Activated naive CD8-positive, alpha-beta T cell (primary cell): Measurements from ENCODE around the gene LTB4R.
A peak's percentile ranks its signal among the peaks of the same experiment; 100 is the strongest.

Experiments
- H3K27ac Mint-ChIP-seq: one replicate; pipeline ENCODE4 v1.8.0; 2021; ENCODE audit warnings: mixed read lengths
- H3K27me3 Mint-ChIP-seq: one replicate; pipeline ENCODE4 v1.8.0; 2021; ENCODE audit warnings: mixed read lengths
- H3K36me3 Mint-ChIP-seq: one replicate; pipeline ENCODE4 v1.8.0; 2021; ENCODE audit warnings: mixed read lengths
- H3K4me1 Mint-ChIP-seq: one replicate; pipeline ENCODE4 v1.8.0; 2021; ENCODE audit warnings: low read depth, mixed read lengths
- H3K4me3 Mint-ChIP-seq: one replicate; pipeline ENCODE4 v1.8.0; 2021; ENCODE audit warnings: mild to moderate bottlenecking, mixed read lengths
- H3K9me3 Mint-ChIP-seq: one replicate; pipeline ENCODE4 v1.8.0; 2021; ENCODE audit warnings: low read depth, mixed read lengths

The LTB4R gene

DNA sequence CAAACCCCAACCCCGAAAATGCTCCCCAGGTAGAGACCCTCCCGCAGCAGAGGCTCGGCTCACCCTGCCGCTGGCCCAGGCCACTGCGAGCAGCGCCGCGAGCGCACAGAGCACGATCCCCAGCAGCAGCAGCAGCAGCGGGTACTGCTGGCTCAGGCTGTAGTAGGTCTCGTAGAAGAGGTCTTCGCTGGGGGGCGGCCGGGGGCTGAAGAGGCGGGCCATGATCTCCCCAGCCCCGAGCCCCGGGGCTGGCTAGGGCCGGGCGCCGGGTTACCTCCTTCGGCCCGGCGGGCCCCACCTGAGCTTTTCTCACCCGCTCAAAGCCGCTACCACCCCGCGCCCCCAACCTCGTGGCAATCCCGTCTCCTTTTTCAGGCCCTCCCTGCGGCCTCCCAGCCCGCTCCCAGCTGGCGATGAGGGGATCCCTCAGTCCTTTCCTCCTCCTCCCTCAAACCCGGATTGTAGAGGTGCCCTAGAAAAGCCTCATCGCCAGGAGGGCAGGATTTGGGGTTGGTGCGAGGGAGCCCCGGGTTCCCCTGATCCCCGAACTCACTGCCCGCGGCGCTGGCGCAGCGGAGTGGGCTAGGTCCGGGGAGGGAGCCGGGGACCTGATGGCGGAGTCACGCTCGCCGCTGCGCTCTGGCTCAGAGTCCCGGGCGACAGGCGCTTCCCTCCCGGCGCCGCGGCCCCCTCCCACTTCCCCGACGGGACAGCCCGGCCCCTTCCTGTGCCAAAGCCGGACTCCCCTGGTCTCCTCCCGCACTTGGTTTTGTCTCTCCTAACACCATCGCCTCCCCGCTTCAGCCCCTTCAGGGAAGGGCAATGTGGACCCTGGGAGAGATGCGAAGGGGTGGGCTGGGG is 23.4 kb downstream of the LTB4R start, which contains the start of gene ADCY4:
ADCY4 (minus strand) TSS at position 641 of the 861 bp plus-strand sequence; CDS start at position 222, 419 bp downstream.
- Mint-ChIP-seq H3K4me1 (peaks cover 49% of the 10 kb centered on the region), H3K27me3 (peaks cover 8% of the 10 kb centered on the region), H3K9me3 (no peaks in the 10 kb centered on the region), H3K4me3 (peak within 1 kb of the TSS; percentile 92), H3K27ac (no peak within 1 kb of the TSS), H3K36me3 (peaks cover 2% of the 10 kb centered on the region)

GRCh38 chr14:24335461-24336171 is 24.3 kb downstream of the LTB4R start:
- no peaks in the 10 kb centered on the region for H3K9me3 Mint-ChIP-seq
- H3K4me3 Mint-ChIP-seq, result peak overlapping the region; percentile 61
- H3K27ac Mint-ChIP-seq, result no peak overlapping the region
- peaks cover 2% of the 10 kb centered on the region for H3K36me3 Mint-ChIP-seq
- peaks cover 53% of the 10 kb centered on the region for H3K4me1 Mint-ChIP-seq
- H3K27me3 Mint-ChIP-seq, result peaks cover 7% of the 10 kb centered on the region

- peaks cover 2% of the 10 kb centered on the region for H3K36me3 Mint-ChIP-seq
- H3K4me1 Mint-ChIP-seq, result peaks cover 45% of the 10 kb centered on the region
- peaks cover 4% of the 10 kb centered on the region for H3K27me3 Mint-ChIP-seq
- no peak overlapping the region for H3K27ac Mint-ChIP-seq
- no peaks in the 10 kb centered on the region for H3K9me3 Mint-ChIP-seq
- no peak overlapping the region for H3K4me3 Mint-ChIP-seq
Measured at GRCh38 chr14:24337144-24337823, 26.0 kb downstream of the LTB4R start.

GRCh38 chr14:24337824-24338175 is 26.5 kb downstream of the LTB4R start:
- Mint-ChIP-seq H3K27me3 (peaks cover 2% of the 10 kb centered on the region), H3K36me3 (peaks cover 2% of the 10 kb centered on the region), H3K4me3 (peak overlapping the region; percentile 91), H3K27ac (no peak overlapping the region), H3K9me3 (no peaks in the 10 kb centered on the region), H3K4me1 (peaks cover 41% of the 10 kb centered on the region)

DNA sequence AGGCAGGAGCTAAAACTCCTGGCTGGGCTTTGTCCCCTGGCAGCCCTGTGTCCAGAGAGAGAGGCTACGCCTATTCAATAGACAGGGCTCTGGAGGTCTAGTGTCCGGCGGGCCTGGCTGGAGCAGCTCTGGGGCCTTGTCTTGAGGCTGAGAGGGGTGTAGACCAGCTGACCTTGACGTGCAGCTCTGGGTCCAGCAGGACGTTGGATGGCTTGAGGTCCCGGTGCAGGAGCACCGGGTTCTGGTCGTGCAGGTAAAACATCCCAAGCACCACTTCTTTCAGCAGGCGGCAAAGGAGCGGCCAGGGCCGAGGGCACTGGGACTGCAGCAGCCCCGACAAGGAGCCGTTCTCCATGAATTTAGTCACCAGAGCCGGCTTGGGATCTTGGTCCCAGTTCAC is 27.5 kb downstream of the LTB4R start:
- H3K9me3 Mint-ChIP-seq, result no peaks in the 10 kb centered on the region
- H3K4me3 Mint-ChIP-seq, result peak overlapping the region; percentile 91
- peaks cover 3% of the 10 kb centered on the region for H3K27me3 Mint-ChIP-seq
- H3K4me1 Mint-ChIP-seq, result peaks cover 32% of the 10 kb centered on the region
- H3K36me3 Mint-ChIP-seq, result peaks cover 2% of the 10 kb centered on the region
- no peak overlapping the region for H3K27ac Mint-ChIP-seq

- Mint-ChIP-seq H3K4me3 (peak within 1 kb of the TSS; percentile 91), H3K27me3 (peaks cover 4% of the 10 kb centered on the region), H3K36me3 (peaks cover 2% of the 10 kb centered on the region), H3K4me1 (peaks cover 27% of the 10 kb centered on the region), H3K27ac (peak within 1 kb of the TSS; percentile 61), H3K9me3 (no peaks in the 10 kb centered on the region)
Measured at GRCh38 chr14:24339284-24340151, 28.2 kb downstream of the LTB4R start, which contains the start of gene RIPK3. TSS of gene RIPK3 (minus strand) at chr14:24339991. CDS start at chr14:24339826, 165 bp downstream.

DNA sequence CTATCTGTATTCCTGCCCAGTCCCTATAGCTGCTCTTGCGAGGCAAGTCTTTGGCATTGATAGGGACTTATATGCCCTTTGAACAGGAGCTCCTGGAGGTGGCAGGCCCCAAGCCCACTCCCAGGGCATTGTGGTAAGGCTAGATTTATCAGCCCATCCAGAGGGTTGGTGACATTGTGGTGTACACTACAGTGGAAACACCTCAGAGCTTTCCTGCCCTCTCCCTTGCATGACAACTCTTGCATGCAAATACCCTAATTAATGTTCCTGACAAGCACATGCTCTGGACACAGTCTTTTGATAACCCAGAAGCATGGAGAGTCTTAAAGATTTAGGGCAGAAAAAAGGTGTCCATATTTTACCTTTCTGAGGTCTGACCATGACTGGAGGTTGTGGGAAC is 29.3 kb downstream of the LTB4R start:
- Mint-ChIP-seq H3K9me3 (no peaks in the 10 kb centered on the region), H3K4me1 (peaks cover 22% of the 10 kb centered on the region), H3K36me3 (peaks cover 2% of the 10 kb centered on the region), H3K4me3 (peak overlapping the region; percentile 91), H3K27ac (no peak overlapping the region), H3K27me3 (peaks cover 5% of the 10 kb centered on the region)

- no peak overlapping the region for H3K27ac Mint-ChIP-seq
- H3K36me3 Mint-ChIP-seq, result no peaks in the 10 kb centered on the region
- H3K27me3 Mint-ChIP-seq, result peaks cover 11% of the 10 kb centered on the region
- H3K9me3 Mint-ChIP-seq, result no peaks in the 10 kb centered on the region
- H3K4me3 Mint-ChIP-seq, result no peak overlapping the region
- H3K4me1 Mint-ChIP-seq, result peaks cover 17% of the 10 kb centered on the region
Measured at GRCh38 chr14:24342889-24343288, 31.6 kb downstream of the LTB4R start.

DNA sequence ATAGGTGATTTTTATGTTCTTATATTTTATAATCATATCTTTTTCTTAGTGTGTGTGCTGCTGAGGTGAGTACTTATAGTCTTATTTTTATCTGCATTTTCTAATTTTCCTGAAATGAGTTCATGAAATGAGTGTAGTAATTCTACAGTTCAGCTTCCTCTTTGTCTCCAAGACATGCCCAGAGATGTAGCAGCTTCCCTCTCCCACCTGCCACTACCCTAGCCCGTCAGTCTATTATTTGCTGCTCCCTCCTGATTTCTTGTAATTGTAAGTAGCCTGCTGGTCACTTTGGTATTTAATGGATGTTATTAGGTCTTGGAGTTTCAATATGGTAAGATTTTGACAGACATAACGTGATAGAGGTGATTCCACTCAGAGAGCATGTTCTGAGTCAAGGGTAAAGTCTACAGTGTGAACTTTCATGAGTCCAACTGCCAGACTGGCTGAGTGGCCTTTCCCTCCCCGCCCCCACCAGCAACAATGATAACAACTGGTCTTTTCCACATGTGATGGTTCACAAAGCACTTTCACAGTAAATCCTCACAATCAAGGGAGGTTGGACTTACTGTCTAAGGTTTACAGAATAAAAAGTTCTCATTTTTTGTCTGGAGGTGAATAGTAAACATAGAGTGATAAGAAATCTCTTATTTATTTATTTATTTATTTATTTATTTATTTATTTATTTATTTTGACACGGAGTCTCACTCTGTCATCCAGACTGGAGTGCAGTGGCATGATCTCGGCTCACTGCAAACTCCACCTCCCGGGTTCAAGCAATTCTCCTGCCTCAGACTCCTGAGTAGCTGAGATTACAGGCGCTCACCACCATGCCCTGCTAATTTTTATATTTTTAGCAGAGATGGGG is 32.7 kb downstream of the LTB4R start:
- Mint-ChIP-seq H3K9me3 (no peaks in the 10 kb centered on the region), H3K27me3 (peaks cover 11% of the 10 kb centered on the region), H3K27ac (no peak overlapping the region), H3K4me1 (peaks cover 9% of the 10 kb centered on the region), H3K36me3 (no peaks in the 10 kb centered on the region), H3K4me3 (no peak overlapping the region)

DNA sequence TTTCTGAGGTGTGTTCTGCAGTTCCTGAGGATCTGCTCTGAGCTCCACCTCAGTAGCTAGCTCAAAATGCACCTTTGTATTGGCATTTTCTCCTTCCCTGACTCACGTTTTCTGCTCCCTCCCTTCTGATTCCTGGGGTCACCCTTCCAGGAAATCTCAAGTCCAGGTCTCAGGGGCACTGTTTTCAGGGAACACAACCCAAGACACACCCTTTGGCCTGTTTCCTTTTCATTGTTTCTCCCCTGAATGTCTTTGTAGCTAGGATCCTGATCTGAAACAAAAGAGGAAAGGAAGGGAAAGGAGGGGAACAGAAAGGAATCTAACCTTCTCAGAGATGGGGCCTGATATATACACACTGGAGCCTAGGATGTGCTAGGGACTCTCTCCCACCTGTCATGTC is 35.8 kb downstream of the LTB4R start:
- Mint-ChIP-seq H3K4me3 (no peak overlapping the region), H3K27me3 (peaks cover 23% of the 10 kb centered on the region), H3K9me3 (no peaks in the 10 kb centered on the region), H3K27ac (no peak overlapping the region), H3K36me3 (no peaks in the 10 kb centered on the region), H3K4me1 (no peaks in the 10 kb centered on the region)

DNA sequence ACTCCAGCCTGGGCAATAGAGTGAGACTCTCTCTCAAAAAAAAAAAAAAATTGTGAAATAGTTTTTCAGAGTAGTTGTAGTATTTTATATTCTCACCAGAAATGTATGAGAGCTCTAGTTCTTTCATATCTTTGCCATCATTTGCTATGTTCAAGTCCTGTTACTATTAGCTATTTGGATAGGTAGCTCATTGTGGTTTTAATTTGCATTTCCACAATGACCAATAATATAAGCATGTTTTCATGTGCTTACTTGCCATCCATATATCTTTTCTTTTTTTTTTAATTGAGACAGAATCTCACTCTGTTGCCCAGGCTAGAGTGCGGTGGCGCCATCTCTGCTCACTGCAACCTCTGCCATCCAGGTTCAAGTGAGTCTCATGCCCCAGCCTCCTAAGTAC is 36.9 kb downstream of the LTB4R start:
- H3K4me3 Mint-ChIP-seq, result no peak overlapping the region
- H3K9me3 Mint-ChIP-seq, result no peaks in the 10 kb centered on the region
- no peaks in the 10 kb centered on the region for H3K4me1 Mint-ChIP-seq
- no peaks in the 10 kb centered on the region for H3K36me3 Mint-ChIP-seq
- no peak overlapping the region for H3K27ac Mint-ChIP-seq
- peaks cover 26% of the 10 kb centered on the region for H3K27me3 Mint-ChIP-seq

GRCh38 chr14:24349742-24350141 is 38.4 kb downstream of the LTB4R start:
- Mint-ChIP-seq H3K4me1 (no peaks in the 10 kb centered on the region), H3K27me3 (peaks cover 26% of the 10 kb centered on the region), H3K36me3 (no peaks in the 10 kb centered on the region), H3K27ac (no peak overlapping the region), H3K4me3 (no peak overlapping the region), H3K9me3 (no peaks in the 10 kb centered on the region)

GRCh38 chr14:24351517-24351916 is 40.2 kb downstream of the LTB4R start:
- Mint-ChIP-seq H3K4me3 (no peak overlapping the region), H3K36me3 (no peaks in the 10 kb centered on the region), H3K27me3 (peaks cover 24% of the 10 kb centered on the region), H3K9me3 (no peaks in the 10 kb centered on the region), H3K4me1 (no peaks in the 10 kb centered on the region), H3K27ac (no peak overlapping the region)
